ENCODE measurements around the gene DSCAML1.

The DSCAML1 gene

DNA sequence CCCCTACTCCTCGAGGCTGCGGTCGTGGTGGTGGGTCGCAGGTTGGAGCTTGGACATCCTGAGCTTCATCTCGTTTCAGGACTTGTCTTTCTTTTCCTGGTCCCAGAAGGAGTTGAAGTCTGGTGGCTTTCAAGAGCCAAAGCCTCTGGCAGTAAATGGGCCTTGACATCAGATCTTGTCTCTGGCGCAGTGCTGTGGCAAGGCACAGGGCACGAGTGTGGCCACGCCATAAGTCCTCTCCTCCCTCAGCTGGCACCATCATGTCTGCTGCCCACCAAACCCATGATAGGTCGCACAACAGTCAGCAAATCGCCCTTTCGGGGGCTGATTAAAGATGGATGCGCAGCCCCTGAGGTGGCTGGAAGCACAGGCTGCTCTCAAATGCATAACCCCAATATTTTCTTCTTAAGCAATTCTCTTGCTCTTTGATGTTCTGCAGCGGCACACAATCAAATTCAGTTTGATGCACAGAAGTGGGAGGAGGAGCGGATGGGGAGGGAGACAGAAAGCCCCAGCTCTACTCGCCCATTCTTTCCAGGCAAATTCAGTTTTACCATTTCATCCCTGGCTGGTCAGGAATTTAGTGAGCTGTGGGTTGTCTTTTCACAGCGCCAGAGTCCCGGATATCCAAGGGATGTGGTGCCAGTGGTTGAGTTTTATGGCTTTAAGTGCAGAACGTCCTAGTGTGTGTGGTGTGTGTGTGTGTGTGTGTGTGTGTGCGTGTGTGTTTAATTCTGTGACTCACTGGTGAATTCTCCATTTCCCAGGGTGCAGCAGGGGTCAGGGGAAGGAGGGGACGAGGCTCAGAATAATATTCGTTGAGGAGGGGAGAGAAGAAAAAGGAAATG lies 162.0 kb downstream of the DSCAML1 start:
- no peak for DNase-seq (ENCODE audit: low spot score)

DNA sequence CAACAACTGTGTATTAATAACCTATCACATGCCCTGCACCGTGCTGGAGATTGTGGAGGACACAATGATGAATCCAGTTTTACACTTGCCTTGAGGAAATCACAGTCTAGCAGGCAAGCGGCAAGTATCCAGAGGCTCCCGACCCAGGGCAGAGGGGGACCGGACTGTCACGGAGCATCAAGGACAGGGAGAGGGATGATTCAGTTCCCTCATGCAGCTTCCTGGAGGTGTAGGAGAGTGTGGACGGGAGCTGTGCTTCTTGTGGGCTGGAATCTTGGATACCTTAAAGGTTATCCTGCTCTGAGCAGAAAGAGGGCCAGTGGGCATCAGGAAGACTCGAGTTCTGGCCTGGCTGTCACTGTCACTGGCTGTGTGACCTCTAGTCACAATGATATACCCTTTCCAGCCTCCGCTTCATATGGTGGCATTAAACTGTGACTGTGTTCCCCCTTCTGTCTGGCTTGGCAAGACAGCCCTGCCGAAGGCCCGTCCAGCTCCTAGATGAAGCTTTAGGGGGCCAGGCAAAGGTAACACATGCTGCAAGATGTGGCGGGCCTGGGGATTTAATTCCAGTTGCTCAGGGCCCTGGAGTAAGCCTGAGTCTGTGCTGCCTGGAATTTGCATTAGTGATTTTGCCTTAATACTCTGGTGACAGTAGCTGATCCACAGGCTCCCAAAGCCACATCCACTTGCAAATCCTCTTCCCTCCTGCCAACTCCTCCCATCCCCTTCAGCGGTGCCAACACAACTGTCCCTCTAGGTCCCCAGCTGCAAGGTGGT lies 162.8 kb downstream of the DSCAML1 start:
- no peak for DNase-seq (ENCODE audit: low spot score)

DNA sequence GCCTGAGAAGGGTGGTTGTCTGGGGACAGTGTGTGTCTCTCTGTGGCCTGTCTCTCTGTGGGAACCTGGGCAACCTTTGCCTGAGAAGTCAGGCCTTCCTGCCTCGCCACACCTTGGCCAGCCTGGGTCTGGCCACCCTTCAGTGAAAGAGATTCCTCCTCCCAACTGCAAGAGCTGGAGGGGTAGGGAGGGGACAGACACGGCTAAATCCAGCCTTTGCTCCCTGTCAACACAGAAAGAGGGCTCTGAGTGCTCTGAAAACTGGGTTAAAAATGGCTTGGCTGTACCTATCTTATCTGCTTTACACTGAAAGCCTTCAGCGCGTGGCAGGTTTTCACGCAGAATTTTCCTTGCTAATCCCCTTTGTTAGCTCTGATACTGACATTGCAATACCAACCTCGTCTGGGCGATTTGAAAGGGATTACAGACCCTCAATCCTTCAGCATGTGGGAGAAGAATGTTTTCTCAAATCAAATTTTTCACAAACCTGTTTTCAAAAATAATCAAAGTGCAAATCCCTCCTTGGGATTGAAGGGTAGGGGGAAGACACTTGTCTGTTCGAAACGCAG lies 163.7 kb downstream of the DSCAML1 start:
- DNase-seq (ENCODE audit: low spot score) = no peak

DNA sequence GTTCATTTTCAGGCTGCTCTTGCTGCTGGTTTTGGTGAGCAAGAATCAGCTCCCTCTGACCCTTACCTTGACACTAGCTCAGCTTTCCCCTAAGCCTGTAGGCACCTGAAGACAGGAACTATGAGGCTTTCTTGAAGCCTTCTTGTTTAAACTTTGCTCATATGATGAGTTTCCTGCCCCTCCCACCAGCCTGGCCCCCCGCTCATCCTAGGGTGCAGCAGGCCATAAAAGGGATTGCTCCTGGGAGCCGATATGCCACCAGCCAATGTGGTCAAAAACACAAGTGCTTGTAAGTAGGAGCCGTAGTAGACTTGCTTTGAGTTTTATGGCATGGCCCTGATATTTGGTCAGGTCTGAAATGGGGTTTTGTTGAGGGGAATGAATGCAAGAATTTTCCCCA lies 164.7 kb downstream of the DSCAML1 start:
- DNase-seq (ENCODE audit: low spot score) = no peak

DNA sequence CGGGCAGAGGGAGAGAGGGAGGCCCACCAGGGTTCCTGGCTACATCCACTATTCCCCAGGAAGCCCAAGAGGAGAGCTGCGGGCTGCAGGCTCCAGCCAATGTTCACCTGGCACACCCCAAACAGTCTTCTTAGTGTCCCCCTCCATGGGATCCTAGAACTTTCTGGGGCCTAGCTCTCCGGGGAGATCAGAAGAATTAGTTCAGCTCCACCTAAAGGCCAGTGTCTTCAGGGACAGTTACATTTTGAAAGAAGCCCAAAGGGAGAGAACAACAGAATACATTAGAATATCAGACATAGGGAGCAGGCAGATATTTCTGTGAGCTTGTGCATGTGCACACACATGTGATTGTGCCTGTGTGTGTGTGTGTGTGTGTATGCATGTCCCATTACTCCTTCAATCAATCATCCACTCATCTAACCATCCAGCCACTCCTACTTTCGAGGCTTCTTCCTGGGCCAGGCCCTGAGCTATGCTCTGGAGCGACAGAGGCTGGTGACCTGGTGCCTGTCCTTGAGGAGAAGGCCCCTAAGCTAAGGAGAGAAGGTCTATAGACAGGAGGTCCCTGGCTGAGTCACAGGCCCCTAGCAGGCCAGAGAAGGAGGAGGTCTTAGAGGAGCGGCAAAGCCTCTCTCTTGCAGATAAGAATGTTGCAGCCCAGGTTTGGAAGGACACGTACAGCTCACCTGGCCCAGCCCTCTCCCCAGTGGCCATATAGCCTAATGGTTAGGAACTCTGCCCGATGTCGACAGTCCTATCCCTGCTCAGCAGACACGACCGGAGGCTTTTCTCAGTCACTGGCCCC lies 165.5 kb downstream of the DSCAML1 start:
- no peak for DNase-seq (ENCODE audit: low spot score)

DNA sequence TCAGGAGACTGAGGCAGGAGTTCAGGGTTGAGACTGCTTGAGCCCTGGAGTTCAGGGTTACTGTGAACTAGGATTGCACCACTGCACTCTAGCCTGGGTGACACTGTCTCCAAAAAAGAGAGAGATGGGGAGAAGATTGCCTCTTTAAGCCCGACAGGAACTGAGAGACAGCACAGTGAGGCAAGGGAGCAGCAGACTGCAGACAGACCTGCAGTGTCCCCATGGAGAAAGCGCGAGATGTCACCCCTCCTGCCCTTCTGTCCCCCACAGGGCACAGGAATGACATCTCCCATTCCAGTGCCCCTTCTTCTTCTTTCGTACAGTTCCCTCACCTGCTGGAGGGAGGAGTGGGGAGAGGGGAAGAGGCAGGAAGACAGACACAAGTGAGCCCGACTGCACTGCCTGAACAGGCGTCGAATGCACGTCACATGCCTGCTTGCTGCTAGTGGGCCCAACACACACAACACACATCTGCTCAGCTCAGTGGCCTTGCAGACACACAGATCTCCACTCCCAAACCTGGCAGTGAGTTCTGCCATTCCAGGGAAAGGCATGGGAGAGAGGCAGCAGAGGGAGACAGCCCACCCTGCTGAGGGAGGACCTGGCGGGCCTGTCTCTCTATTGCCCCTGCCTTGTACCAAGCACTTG lies 167.0 kb downstream of the DSCAML1 start:
- DNase-seq (ENCODE audit: low spot score) = no peak

DNA sequence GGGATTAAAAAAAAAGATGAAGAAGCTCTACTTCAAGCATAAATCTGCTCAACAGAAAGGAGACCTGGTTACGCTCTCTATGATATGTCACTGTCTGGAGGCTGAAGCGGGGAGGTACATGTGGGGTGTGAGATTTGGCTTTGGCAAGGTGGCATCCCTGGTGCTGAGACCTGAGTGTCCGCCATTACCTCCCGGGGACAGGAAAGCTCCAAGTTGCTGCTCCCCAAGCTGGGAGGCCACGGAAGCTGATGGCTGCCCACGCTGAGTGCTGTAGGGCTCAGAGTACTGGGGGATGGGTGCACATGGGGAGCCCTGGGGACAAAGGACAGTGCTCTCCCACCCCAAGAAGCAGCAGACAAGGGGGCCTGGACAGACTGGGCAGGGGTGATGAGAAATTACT lies 167.9 kb downstream of the DSCAML1 start:
- DNase-seq (ENCODE audit: low spot score) = no peak

DNA sequence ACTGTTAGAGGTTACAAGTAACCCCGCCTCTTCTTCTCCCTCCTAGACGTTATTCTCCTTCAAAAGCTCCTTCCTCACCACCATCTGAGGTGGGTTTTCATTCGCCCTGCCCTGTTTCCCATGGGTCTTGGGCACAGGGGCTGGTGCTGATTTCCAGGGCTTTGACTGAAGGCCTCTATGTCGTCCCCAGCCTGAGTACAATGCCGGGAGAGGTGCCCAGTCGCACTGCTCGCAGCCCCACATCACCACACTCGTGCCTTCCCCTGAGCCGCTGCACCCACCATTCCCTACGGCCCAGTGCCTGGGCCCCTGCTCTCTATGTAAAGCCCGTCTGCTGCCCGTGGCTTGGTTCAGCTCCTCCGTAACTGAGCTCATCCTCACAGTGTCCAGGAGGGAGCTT lies 169.8 kb downstream of the DSCAML1 start:
- no peak for DNase-seq (ENCODE audit: low spot score)

DNA sequence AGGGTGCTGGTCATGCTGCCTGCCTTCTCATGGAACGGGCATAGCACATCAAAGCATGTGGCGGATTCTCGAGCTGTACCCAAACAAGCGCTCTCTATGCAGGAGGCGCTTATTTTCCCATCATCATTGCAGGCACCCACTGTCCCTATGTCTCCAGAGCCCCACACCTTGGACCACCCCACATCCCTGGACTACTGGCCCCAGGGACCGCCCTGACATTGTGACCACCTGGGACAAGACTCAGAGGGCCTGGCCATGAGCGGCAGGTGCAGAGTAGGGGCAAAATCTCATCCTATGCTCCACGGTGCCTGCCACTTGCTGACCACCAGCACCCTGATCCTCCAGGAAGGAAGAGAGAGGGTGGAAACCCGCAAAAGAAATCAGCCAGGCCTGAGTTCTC lies 170.4 kb downstream of the DSCAML1 start:
- DNase-seq (ENCODE audit: low spot score) = no peak

DNA sequence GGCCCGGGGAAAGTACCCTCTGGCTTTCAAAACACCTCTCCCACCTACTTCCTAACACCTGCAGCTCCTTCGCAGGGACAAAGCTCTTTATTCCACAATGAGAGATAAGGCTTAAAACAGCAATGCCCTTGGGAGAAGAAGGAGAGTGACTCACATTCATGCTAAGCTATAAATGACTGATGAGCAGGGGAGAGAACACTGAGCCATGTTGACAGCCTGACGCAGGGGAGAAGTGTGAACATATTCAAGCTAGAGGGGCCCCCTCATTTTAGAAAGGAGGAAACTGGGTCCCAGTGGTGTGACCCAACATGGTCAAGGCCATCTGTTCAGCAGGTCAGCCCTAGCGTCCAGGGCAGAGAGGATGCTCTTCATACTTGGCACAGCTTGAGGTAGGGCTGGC lies 171.8 kb downstream of the DSCAML1 start:
- no peak for DNase-seq (ENCODE audit: low spot score)

DNA sequence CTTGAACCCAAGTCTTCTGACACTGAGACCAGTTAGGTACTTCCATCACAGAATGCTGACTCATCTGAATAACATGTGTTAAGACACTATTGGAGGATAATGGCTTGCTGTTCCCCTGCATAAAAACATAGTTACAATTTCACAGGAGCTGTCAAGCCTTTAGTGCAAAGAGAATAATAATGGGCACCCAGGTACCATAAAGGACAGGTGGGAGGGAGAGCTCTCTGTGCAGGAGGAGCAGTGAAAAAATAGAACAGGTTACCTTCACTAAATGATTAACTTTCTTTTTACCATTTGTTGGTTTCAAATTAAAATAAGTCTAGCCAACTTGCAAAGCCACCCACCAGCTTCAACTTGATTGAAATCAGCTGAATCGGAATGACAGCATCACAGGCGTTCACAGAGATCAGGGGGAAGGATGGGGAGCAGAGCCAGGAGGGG lies 173.2 kb downstream of the DSCAML1 start:
- DNase-seq (ENCODE audit: low spot score) = no peak

DNA sequence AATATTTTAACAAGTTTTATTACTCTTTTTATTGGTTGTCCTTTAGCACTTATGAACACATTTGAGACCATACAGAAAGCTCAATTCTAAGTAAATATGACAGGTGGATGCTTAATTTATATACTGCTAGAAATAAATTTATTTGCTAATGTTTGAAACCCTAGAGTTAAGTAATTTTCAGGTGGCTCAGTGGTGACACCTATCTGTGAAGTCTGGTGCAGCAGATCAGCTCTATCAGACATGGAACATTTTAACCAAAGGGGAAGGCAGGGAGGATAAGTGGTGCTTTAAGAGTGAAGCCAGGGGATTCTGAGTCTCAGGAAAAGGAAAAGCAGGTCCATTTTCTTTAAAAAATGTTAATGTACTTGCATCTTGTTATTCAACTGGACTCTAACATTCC lies 175.8 kb downstream of the DSCAML1 start:
- DNase-seq (ENCODE audit: low spot score) = no peak

DNA sequence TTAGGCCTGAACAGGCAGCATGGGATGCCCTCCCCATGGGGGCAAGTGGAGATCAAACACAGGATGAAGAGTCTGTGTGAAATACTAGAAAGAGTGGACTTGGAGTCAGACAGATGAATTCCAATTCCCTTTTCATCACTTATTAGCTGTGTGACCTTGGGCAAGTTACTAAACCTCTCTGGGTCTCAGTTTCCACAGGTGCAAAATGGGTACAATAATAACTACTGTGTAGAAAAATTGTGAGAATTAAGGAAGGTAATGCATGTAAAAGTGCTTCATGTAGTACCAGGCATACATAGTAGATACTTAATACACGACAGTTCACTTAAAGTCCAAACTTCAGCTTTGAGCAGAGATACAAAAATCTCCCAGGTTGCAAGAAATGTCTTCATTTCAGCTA lies 176.4 kb downstream of the DSCAML1 start:
- no peak for DNase-seq (ENCODE audit: low spot score)

DNA sequence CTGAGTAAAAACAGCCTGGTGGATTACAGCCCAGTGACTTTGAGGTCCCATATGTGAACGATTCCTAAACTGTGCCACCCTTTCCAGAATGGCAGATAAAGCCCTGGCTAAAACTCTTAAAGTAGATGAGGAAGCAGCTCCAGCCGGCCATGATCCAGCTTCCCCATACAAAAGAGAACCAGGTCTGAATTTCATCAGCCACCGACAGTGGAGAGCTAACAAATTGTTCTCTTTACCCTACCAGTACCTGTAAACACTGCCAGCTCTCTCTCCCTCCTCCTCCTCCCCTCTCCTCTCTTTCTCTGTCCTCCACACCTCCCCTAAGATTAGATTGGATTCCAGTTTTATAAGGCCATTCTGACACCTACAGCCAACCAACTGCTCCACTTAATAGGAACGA lies 176.9 kb downstream of the DSCAML1 start:
- DNase-seq (ENCODE audit: low spot score) = no peak

DNA sequence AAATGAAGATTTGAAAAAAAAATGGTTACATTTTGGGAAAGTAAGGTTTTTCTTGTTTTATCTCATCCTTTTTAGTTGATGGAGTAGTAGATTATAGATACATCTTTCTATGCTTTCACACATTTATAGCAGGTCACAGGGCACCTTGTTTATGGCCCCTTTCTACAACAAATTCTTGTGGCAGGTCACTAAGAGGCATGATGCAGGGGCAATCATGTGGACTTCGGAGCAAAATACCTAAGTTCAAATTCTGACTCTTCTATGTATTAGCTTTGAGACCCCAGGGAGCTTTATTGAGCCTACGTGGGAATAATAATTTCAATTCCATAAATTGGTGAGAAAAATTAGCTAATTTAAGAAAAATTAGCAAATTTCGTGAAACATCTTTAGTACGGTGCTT lies 177.4 kb downstream of the DSCAML1 start:
- DNase-seq (ENCODE audit: low spot score) = no peak

DNA sequence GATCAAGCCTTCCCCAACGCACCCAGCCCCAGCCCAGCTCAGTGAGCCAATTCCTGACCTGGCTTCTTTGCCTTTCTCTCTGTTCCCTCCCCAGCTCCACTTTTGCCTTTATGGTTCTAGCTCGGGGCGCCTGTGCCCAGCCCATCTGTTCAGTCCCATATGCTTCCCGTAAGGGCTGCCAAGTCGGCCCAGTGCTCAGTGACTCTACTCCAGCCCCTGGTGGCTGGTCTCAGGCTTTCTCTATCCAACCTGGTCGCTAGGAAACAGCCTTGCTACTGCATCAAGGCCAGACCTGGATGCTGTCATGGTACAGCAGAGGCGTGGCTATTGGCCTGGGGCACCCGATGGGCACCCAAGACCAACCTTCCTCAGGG lies 178.0 kb downstream of the DSCAML1 start:
- no peak for DNase-seq (ENCODE audit: low spot score)

DNA sequence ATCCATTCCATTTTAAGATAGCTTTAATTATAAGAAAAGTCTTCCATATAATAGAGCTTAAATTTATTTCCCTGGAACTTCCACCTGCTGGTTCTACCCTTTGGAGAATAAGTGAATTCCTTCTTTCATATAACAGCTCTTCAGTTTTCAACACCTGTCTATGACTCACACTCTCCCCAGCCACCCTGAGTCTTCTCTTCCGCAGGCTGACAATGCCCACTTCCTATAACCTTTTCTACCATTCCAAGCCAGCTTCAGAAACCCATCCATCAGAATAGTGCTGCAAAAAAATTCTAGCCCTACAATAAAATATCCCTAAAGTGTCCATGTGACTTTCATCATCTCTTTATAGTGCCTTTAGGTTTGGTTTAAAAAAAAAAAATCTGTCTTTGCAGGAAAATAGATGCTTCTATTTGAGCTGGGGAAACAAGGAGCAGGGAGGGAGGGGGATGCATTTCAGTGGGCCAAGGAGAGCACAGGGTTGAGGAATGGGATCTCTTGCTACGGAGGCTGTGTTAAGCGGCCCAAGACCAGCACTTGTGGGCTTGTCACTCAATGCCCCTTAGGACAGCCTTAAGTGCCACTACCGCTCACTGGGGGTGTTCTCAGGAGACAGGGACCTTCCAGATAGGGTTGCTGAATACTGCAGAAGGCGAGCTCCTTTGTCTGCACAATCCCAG lies 178.6 kb downstream of the DSCAML1 start:
- no peak for DNase-seq (ENCODE audit: low spot score)

DNA sequence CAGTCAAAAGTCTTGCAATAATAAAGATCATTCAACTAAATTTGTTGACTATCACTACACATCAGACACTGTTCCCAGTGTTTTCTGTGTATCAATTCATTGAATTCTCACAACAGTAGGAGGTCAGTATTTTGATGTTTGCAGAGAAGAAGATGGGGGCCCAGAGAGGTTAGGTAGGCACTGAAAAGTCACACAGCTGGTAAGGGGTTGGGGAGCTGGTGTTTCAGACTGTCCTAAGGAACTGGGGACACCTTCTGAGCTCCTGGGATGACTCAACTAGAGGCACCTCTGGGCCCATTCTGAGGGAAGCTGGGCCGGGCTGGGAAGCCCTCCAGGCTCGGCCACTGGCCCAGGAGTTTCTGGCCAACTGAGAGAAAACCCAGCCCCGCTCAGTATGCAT lies 180.0 kb downstream of the DSCAML1 start:
- no peak for DNase-seq (ENCODE audit: low spot score)

DNA sequence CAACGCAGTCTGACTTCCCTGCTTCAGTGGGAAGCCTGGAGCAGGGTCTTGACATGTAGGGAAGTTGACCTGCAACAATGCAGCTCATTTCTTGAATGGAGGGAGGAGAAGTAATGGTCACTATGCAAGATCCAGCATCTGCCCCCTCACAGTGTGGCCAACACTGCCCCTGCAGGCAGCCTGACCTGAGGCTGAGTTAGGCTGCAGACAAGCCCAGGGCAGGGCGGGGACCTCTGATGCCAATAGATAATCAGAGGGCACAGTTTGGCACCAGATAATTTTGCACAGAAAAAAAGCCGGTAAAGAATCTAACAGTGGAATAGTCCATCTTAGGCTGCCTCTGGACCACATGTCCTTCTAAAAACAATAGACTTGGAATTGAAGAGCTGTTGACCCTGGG lies 182.3 kb downstream of the DSCAML1 start:
- no peak for DNase-seq (ENCODE audit: low spot score)

DNA sequence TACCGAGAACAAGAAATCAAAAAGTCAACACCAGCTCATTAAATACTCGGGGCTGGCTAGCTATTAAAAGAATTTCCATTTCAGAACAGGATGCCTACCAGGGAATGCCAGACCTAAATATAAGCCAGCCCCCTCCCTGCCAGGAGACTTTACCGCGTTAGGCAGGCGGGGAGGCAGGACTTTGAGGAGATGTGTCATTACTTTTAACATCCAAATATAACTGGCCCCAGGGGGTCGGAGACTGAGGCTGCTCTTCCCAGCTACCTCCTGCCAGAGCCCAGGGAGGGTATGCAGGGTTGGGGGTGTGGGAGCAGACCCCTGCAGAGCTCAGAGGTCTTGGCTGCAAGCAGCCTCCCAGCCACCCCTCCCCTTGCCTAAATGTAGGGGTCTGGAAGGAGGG lies 183.5 kb downstream of the DSCAML1 start:
- no peak for DNase-seq (ENCODE audit: low spot score)

DNA sequence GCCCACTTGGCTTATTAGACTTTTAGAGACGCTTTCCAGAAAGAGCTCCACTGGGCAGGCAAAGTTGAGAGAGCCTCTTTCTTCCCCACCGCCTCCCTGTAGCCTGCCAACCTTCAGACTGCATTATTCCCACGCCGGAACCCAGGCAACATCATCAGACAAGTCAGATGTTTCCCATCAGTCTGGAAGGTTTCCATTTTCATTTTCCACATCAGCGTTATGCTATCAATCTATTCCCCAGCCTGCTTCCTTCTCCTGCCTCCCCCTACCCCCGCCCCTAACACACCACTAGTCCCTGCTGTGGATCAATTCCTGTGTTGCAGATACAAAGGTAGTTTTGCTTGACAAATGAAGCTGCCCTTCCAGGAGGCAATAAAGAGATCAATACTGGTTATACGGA lies 184.8 kb downstream of the DSCAML1 start:
- no peak for DNase-seq (ENCODE audit: low spot score)

All from HuH-7 (cell line).